ENCODE results near the gene DRAM1.
"Not testable (repeated sequence)": the region's sequence is repeated elsewhere in the genome, so short reads cannot be mapped to it uniquely, and the experiment has no call there.

The DRAM1 gene

DNA sequence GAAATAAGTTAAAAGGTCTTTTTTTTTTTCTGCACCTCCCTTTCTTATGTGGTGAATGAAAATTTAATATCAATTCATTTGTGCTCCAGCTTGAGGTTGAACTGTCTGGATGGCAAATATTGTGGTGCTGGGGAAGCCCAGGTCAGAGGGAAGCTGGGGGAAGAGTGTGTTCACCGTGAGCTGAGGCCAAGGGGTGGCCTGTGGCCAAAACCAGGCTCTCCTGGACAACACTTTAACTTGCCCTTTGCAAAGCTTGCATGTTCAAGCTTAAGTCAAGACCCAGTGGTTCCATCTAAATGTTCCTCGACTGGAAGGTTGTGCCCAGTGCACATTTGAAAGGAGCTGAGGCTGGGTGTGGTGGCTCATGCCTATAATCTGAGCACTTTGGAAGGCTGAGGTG lies 28.8 kb downstream of the DRAM1 start:
- DNase-seq (ENCODE audit: insufficient read length, low spot score), result no peak
- no peak for FAIRE-seq
- TF ChIP-seq POLR2A (IDR thresholded peaks at IDR 0.05; ENCODE audit: low read depth, low read length), result no peak

DNA sequence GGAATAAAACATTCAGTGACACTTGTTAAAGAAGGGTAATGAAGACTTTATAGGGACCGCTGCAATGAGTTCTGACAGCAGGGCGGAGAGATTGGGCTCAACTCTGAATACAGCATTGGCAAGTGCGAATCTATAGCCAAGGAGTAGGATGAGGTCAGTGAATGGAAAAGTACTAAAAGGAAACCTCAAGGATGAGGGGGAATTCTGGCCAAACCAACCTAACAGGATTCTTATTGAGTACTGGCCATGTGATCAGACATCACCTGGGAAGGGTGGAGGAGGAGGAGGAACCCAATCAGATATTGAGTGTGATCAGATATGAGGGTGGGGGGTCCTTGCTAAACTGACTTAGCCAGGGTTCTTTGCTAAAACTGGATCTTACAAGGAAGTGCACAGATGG lies 31.0 kb downstream of the DRAM1 start:
- DNase-seq (ENCODE audit: insufficient read length, low spot score) (no peak), FAIRE-seq (no peak)
- no peak for TF ChIP-seq POLR2A (IDR thresholded peaks at IDR 0.05; ENCODE audit: low read depth, low read length)

DNA sequence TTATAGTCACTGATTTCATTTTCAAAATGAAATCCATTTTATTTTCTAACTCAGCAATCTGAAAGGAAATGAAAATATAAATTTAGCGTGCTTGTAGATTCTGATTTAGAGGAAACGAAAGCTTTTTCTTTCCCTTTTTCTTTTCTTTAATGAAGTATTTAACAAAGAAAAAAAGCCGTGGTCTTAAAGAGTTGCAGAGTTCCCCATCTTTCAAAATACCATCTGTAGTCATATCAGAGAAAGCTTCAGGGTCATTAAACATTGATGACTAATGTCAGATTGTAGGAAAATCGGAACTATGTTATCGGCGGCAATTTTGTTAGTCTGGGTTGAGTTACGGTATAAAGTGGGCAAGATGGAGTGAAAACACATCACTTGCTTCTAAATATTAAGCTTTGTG lies 32.3 kb downstream of the DRAM1 start:
- TF ChIP-seq POLR2A (IDR thresholded peaks at IDR 0.05; ENCODE audit: low read depth, low read length), result no peak
- FAIRE-seq, result no peak
- no peak for DNase-seq (ENCODE audit: insufficient read length, low spot score)

DNA sequence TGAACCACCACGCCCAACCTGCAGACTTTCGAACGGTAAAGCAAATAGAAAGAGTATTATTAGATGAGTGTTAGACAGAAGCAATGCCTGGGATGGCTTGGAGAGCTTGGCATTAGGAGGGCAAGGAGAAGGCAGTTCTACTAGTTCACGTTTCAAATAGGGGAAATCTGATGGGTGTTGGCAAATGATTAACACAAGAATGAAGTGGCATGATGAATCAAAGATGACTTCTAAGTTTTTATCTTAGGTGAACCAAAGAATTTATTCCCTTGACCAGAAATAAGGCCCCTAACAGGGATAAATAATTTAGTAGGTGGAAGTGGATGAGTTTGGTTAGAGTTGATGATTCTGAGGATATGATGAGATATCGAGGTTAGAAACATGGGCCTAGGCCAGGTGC lies 38.5 kb downstream of the DRAM1 start:
- FAIRE-seq (no peak), DNase-seq (ENCODE audit: insufficient read length, low spot score) (no peak)
- TF ChIP-seq POLR2A (IDR thresholded peaks at IDR 0.05; ENCODE audit: low read depth, low read length), result no peak

DNA sequence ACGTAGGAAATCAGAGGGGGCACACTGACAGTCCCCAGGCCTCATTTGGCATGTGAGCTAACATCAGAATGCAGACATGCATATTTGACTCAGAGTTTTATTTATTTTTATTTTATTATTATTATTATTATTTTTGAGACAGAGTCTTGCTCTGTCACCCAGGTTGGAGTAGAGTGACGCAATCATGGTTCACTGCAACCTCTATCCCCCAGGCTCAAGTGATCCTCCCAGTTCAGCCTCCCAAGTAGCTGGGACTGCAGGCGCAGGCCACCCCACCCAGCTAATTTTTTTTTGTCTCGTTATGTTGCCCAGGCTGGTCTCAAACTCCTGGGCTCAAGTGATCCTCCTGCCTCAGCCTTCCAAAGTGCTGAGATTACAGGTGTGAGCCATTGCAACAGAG lies 41.4 kb downstream of the DRAM1 start:
- not testable (repeated sequence) for DNase-seq (ENCODE audit: insufficient read length, low spot score); FAIRE-seq

DNA sequence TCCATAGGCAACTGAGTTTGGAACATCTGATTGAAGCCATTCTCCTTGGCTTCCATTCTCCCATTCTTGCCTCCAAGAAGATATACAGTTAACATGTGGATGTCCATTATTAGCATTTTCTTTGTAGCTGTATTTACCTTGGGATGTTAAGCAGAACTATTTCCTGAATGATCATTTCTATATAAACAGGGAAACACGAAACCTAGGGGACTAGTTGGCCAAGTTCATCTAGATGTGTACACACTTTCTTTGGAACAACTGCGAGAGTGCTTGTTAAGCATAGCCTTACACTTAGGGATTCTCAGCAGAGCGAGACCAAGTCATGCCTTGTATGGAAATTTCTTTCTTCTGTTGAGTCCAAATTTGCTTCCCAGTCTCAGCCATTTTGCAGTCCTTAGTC lies 42.1 kb downstream of the DRAM1 start:
- no peak for FAIRE-seq
- TF ChIP-seq POLR2A (IDR thresholded peaks at IDR 0.05; ENCODE audit: low read depth, low read length), result no peak

DNA sequence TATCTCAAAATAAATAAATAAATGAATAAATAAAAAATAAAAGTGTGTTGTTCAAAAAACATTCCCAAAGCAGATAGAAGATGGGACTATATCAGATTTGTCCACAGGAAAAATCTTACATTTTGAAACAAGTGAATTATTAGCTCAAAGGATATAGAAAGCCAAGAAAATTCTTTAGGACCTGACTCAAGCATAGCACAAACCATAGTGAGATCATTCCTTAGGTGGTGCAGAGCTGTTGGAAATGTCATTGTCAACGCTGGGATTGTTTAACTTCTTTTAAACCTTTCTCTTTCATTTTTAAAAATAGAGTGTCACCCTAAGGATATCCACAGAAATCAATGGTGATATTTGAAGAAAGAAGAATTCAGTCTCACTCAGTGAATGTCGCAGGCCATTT lies 43.5 kb downstream of the DRAM1 start:
- DNase-seq (ENCODE audit: insufficient read length, low spot score) (no peak), FAIRE-seq (no peak)
- TF ChIP-seq POLR2A (IDR thresholded peaks at IDR 0.05; ENCODE audit: low read depth, low read length), result no peak

More for the DNA sequence above, 42.1 kb downstream of the DRAM1 start:
- DNase-seq (ENCODE audit: insufficient read length, low spot score), result no peak

DNA sequence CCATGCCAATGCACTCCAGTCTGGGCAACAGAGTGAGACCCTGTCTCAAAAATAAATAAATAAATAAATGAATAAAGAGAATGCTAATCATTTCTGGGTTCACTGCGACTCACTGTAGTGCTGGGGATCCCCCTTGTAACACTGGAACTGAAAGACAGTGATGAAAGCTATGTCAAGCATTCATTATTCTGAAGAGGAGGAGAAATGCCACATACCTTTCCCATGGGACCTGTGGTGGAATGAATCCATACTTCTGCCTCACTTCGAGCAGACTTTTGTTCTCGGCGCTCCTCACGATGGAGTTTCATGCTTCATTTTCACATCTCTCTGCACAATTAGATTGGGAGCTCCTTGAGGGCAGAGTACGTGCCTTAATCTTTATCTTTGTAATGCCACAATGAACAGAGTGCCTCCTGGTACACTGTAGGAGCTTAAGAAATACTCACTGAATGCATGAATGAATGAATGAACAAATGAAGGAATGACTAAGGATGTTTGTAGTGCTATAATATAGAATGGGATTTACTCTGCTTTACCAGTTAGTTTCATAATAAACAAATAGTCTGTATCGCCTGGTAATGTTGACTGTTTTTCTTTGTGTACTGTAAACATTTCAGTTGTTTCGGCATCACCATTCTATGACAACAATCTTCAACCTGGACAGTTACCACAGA lies 45.8 kb downstream of the DRAM1 start:
- no peak for FAIRE-seq
- no peak for TF ChIP-seq POLR2A (IDR thresholded peaks at IDR 0.05; ENCODE audit: low read depth, low read length)
- DNase-seq (ENCODE audit: insufficient read length, low spot score), result no peak

DNA sequence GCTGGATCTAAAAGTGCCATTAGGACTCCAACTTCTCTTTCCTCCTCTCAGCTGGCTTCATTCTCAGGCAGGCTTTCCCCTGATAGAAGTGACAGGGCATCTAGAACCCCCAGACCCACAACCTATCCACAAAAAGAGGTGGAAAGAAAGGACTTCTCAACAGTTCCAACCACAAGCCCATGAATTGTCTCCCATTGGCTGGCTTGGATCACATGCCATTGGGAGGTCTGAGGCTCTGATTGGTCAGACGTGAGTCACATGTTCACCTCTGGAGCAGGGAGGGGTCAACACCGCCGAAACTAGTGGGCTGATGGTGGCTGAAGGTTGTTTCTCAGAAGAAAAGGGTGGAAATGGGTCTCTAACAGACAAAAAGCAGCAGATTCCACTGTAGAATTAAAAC lies 47.2 kb downstream of the DRAM1 start:
- no peak for FAIRE-seq
- TF ChIP-seq POLR2A (IDR thresholded peaks at IDR 0.05; ENCODE audit: low read depth, low read length), result no peak
- DNase-seq (ENCODE audit: insufficient read length, low spot score), result peak; percentile 15

DNA sequence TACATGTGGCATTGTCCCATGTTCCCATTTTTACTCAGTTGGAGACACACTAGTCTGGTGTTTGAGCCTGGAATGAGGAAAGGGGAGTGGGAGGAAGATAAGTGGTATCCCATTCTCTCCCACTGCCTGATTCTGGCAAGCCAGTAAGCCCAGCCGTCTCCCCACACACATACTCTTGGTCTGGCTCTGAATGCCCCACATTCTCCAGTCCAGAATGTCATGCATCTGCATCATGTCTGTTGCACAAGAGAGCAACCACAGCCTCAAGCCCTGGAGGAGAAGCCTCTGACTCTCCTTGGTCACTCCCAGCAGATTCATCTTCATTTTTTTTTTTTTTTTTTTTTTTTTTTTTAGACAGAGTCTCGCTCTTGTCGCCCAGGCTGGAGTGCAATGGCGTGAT lies 48.0 kb downstream of the DRAM1 start:
- FAIRE-seq (no peak), DNase-seq (ENCODE audit: insufficient read length, low spot score) (peak; percentile 44)
- TF ChIP-seq POLR2A (IDR thresholded peaks at IDR 0.05; ENCODE audit: low read depth, low read length), result no peak

DNA sequence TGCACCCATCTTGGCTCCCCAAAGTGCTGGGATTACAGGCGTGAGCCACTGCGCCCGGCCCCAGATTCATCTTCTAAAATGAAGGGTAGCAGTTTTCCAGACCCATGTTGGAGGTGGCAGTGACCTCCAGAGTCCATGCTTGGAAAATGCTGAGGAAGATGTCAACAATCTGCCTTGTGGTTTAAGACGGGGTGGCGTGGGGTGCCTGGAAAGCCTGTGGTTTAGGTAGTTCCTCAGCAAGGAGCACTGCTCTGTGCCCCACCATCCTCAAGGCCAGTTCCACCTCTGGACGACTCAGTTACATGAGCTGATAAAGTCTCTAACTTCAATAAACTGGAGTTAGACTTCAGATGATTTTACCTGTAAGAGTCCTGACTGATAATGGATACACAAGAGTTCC lies 48.6 kb downstream of the DRAM1 start:
- DNase-seq (ENCODE audit: insufficient read length, low spot score), result no peak
- FAIRE-seq, result no peak
- no peak for TF ChIP-seq POLR2A (IDR thresholded peaks at IDR 0.05; ENCODE audit: low read depth, low read length)

DNA sequence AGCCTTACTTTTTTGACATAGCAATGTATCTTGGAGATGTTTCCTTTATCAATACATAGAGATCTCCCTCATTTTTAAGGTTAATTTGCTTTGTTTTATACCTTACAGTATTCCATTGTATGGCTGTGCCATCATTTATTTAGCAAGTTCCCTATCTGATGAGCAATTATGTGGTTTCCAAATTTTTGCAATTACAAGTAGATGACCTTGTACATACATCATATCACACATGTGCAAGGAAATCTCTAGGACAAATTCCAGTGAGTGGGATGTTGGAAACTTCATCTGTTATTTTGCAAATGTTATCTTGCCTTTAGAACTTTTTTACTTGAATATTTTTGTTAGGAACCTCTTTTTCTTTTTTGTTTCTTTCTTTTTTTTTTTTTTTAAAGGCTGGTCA lies 49.7 kb downstream of the DRAM1 start:
- no peak for TF ChIP-seq POLR2A (IDR thresholded peaks at IDR 0.05; ENCODE audit: low read depth, low read length)
- FAIRE-seq (no peak), DNase-seq (ENCODE audit: insufficient read length, low spot score) (no peak)

DNA sequence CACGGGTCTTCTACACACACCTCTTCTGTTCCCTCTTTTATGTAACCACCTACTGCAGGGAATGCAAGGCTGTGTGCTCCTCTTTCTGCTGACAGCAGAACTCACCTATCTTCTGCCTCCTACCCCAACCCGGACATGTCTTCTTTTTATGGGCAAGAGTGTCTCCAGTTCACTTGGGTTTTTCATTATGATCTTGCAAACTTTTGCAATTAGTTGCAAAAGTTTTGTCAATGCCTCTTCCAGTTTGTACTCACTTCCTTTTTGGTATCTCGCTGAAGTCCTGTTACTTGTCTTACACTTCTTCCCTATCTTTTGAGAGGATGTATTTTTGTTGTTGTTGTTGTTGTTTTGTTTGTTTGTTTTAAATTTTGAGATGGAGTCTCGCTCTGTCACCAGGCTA lies 50.6 kb downstream of the DRAM1 start:
- no peak for FAIRE-seq
- no peak for TF ChIP-seq POLR2A (IDR thresholded peaks at IDR 0.05; ENCODE audit: low read depth, low read length)
- DNase-seq (ENCODE audit: insufficient read length, low spot score), result no peak

DNA sequence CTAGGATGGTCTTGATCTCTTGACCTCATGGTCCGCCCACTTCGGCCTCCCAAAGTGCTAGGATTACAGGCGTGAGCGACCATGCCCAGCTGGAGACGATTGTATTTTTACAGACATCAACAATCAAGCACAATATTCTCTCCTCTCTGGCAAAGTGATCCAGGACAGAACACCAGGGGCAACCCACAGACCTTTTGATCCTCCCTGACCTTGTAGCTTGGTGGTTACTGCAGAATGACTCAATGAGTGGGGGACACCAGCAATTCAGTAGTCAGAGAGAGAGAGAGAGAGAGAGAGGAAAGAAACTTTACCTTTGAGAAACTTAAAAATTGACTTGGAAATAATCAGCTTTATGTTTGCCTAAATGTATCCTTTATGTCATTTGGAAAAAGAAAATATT lies 51.2 kb downstream of the DRAM1 start:
- FAIRE-seq (no peak), DNase-seq (ENCODE audit: insufficient read length, low spot score) (no peak)
- no peak for TF ChIP-seq POLR2A (IDR thresholded peaks at IDR 0.05; ENCODE audit: low read depth, low read length)

DNA sequence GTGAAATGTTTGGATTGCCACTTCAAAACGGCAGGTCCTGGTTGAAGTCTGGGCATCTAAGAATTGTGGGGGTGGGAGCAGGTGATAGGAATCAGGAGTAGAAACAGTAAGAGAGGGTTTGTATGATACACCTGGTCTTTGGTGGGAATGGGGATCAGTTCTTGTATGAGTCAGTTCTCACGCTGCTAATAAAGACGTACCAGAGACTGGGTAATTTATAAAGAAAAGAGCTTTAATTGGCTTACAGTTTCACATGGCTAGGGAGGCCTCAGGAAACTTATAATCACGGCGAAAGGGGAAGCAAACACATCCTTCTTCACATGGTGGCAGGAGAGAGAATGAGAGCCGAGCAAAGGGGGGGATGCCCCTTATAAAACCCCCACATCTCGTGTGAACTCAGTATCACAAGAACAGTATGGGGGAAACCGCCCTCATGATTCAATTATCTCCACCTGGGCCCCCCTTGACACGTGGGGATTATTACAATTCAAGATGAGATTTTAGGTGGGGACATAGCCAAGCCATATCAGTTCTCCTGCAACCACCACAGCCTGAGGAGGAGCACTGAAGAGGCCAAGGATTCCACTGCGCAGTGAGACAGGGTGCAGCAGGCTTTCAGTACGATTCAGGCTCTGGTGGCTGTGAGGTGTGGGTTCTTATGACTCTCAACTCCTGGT lies 52.1 kb downstream of the DRAM1 start:
- no peak for FAIRE-seq
- DNase-seq (ENCODE audit: insufficient read length, low spot score), result no peak
- TF ChIP-seq POLR2A (IDR thresholded peaks at IDR 0.05; ENCODE audit: low read depth, low read length), result no peak
